Erythroblast (primary cell): Measurements from ENCODE around the gene FBXO22.

ENCODE experiments used
- GATA1 ChIP-seq: IDR thresholded peaks from 2 replicates; pipeline ENCODE4 v1.6.1; 2011; ENCODE audit warnings: low read depth, mild to moderate bottlenecking, control low read depth, low read length, moderate library complexity
- POLR2A ChIP-seq: IDR thresholded peaks from 2 replicates; pipeline ENCODE4 v1.6.1; 2011; ENCODE audit warnings: mild to moderate bottlenecking, low read length

DNA sequence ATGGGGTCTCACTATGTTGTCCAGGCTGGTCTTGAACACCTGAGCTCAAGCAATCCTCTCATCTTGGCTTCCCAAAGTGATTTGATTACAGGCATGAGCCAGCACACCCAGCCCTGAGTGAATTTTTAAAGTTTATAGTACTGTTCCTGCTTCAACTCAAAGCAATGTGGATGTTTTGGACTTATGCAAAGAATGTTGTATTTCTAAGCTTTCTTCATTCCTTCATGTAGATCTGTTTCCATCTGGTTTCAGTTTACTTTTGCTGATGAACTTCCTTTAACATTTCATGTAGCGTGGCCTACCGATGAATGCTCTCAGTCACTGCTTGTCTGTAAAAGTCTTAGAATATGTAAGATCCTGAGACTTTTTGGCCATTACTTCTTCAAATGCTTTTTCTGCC lies 85.4 kb downstream of the FBXO22 start:
- TF ChIP-seq POLR2A, result no peak
- no peak for TF ChIP-seq GATA1
